K562 (cell line): ENCODE measurements around the gene PPP1R37. TPM values are rescaled to one million over a fixed set of nuclear protein-coding genes. Genes with fewer than 3 reads are reported as not detected.

Experiments
- ADNP ChIP-seq: fragments of 200-800 bp; sonication (Bioruptor generic); IDR thresholded peaks from 2 replicates; pipeline ENCODE4 v1.6.1; 2016; ENCODE audit warnings: missing genetic modification characterization, missing compliant biosample characterization
- EHMT2 ChIP-seq: fragments of 450-650 bp; IDR thresholded peaks from 2 replicates; pipeline ENCODE4 v1.6.1; 2018; ENCODE audit warnings: antibody characterized with exemption
- EP300 ChIP-seq: IDR thresholded peaks from 2 replicates; pipeline ENCODE4 v1.6.1; 2012; ENCODE audit warnings: low read length, improper control_type of control experiment
- ETV5 ChIP-seq: sonication (generic); formaldehyde crosslinking; IDR thresholded peaks from 2 replicates; pipeline ENCODE4 v1.4.0; 2020; ENCODE audit warnings: low read depth, mild to moderate bottlenecking, missing genetic modification reagents
- ETV6 ChIP-seq, 3 experiments: fragments of 150-350 bp in 1 of 3; sonication (generic) in 1 of 3; formaldehyde crosslinking in 1 of 3; IDR thresholded peaks; 2 replicates each; pipeline versions ENCODE4 v1.6.1 to v1.8.0; 2014 to 2022; ENCODE audit warnings: borderline replicate concordance in 2 of 3, low read depth in 2 of 3, antibody characterized with exemption in 1 of 3, low read length in 1 of 3, mild to moderate bottlenecking in 1 of 3, missing genetic modification reagents in 1 of 3
- GABPA ChIP-seq: fragments of 200-800 bp; sonication (Bioruptor generic); conservative IDR thresholded peaks from 2 replicates; pipeline ENCODE4 v1.6.1; 2016; ENCODE audit warnings: low read depth, missing genetic modification characterization, missing compliant biosample characterization
- MCM3 ChIP-seq: fragments of 450-650 bp; IDR thresholded peaks from 2 replicates; pipeline ENCODE4 v1.6.1; 2016
- NCOA2 ChIP-seq, 2 experiments: fragments of 450-650 bp; IDR thresholded peaks; 2 replicates each; pipeline ENCODE4 v1.6.1; 2018; ENCODE audit warnings: mild to moderate bottlenecking in 2 of 2, moderate library complexity in 1 of 2; ENCODE audit not compliant: partially characterized antibody in 2 of 2
- NR2C2 ChIP-seq, 2 experiments: fragments of 200-800 bp in 1 of 2; sonication (Bioruptor generic) in 1 of 2; sonication (generic) in 1 of 2; formaldehyde crosslinking in 1 of 2; IDR thresholded peaks; 2 replicates each; pipeline versions ENCODE4 v1.6.1 to v1.8.0; 2016 to 2022; ENCODE audit warnings: mild to moderate bottlenecking in 1 of 2, missing compliant biosample characterization in 1 of 2, missing genetic modification characterization in 1 of 2, missing genetic modification reagents in 1 of 2
- RHOXF2B ChIP-seq: fragments of 250-450 bp; sonication (Bioruptor Pico); conservative IDR thresholded peaks from 2 replicates; pipeline ENCODE4 v1.5.1; 2021
- SMAD2 ChIP-seq: fragments of 150-350 bp; IDR thresholded peaks from 2 replicates; pipeline ENCODE4 v1.6.1; 2014; ENCODE audit warnings: low read depth, mild to moderate bottlenecking, low read length
- SRSF9 ChIP-seq: fragments of 200-400 bp; formaldehyde crosslinking; IDR thresholded peaks from 2 replicates; pipeline ENCODE4 v1.6.1; 2017; ENCODE audit warnings: low read depth, low read length, borderline replicate concordance
- TOE1 ChIP-seq, 2 experiments: fragments of 450-650 bp in 1 of 2; sonication (generic) in 1 of 2; formaldehyde crosslinking in 1 of 2; IDR thresholded peaks; 2 replicates each; pipeline versions ENCODE4 v1.7.1 to v1.8.0; 2016 to 2022; ENCODE audit warnings: borderline replicate concordance in 2 of 2, mild to moderate bottlenecking in 2 of 2, antibody characterized with exemption in 1 of 2, inconsistent platforms in 1 of 2, low read depth in 1 of 2, missing genetic modification reagents in 1 of 2, moderate library complexity in 1 of 2
- ZEB2 ChIP-seq: fragments of 450-650 bp; IDR thresholded peaks from 2 replicates; pipeline ENCODE4 v1.6.1; 2016
- ZNF224 ChIP-seq: sonication (generic); formaldehyde crosslinking; IDR thresholded peaks from 2 replicates; pipeline ENCODE4 v1.8.0; 2022; ENCODE audit warnings: mild to moderate bottlenecking, missing genetic modification reagents
- polyA plus RNA-seq, 8 experiments: library from polyadenylated mRNA; depleted of rRNA in 4 of 8; stranded (reverse) in 5 of 8; unstranded in 3 of 8; fragments of >200 nt; fragmentation: Nextera tagmentation in 2 of 8; fragmentation: Illumina TruSeq in 1 of 8; extraction: Ambion mirVana in 2 of 8; extraction: Trizol in 1 of 8; gene quantifications; 2 replicates each; pipeline versions ENCODE4 v1.2.1 to v1.2.3, GENCODE V29; 2011 to 2014; ENCODE audit warnings: inconsistent platforms in 1 of 8, missing spikeins in 1 of 8
- total RNA-seq, 7 experiments: library from RNA; depleted of rRNA in 6 of 7; stranded (reverse); fragments of >200 nt in 6 of 7; fragmentation: Illumina TruSeq in 2 of 7; extraction: Trizol in 2 of 7; gene quantifications; 2 replicates each; pipeline versions ENCODE4 v1.2.1 to v1.2.3, GENCODE V29; 2011 to 2021; ENCODE audit warnings: low replicate concordance in 1 of 7
- TF ChIP-seq, protein P1 (sequence below), 2 experiments: fragments of 450-650 bp; IDR thresholded peaks; 2 replicates each; pipeline ENCODE4 v1.6.1; 2016; ENCODE audit warnings: mild to moderate bottlenecking in 2 of 2, borderline replicate concordance in 1 of 2, low read depth in 1 of 2, moderate library complexity in 1 of 2
- TF ChIP-seq, protein P2 (sequence below): fragments of 450-650 bp; IDR thresholded peaks from 2 replicates; pipeline ENCODE4 v1.6.1; 2016; ENCODE audit warnings: low read depth, mild to moderate bottlenecking, moderate library complexity
- TF ChIP-seq, protein P3 (sequence below): fragments of 450-650 bp; IDR thresholded peaks from 2 replicates; pipeline ENCODE4 v1.6.1; 2016

The PPP1R37 gene
- total and polyA plus RNA-seq, 9 of the 15 experiments (the other 6 are each of a cell fraction or from before 2014, with no cell fraction given): 0.04 to 20.3 (median 7.3) TPM

DNA sequence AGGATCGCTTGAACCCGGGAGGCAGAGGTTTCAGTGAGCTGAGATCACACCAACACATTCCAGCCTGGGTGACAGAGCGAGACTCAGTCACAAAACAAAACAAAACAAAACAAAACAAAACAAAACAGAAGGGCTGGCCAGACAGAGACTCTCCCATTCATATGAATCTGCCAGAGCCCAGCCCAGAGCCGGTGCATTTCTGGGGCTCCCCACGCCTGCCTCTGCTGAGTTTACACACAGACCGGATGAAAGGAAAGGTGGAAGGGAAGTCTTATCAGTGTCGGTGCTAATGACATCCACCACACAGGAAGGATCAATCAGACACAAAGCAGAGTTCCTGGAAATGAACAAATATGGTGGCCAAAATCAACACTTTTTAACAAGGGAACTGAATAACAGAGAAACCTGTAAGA is 78.2 kb downstream of the PPP1R37 start (continued):
- TF ChIP-seq, protein P1, sequence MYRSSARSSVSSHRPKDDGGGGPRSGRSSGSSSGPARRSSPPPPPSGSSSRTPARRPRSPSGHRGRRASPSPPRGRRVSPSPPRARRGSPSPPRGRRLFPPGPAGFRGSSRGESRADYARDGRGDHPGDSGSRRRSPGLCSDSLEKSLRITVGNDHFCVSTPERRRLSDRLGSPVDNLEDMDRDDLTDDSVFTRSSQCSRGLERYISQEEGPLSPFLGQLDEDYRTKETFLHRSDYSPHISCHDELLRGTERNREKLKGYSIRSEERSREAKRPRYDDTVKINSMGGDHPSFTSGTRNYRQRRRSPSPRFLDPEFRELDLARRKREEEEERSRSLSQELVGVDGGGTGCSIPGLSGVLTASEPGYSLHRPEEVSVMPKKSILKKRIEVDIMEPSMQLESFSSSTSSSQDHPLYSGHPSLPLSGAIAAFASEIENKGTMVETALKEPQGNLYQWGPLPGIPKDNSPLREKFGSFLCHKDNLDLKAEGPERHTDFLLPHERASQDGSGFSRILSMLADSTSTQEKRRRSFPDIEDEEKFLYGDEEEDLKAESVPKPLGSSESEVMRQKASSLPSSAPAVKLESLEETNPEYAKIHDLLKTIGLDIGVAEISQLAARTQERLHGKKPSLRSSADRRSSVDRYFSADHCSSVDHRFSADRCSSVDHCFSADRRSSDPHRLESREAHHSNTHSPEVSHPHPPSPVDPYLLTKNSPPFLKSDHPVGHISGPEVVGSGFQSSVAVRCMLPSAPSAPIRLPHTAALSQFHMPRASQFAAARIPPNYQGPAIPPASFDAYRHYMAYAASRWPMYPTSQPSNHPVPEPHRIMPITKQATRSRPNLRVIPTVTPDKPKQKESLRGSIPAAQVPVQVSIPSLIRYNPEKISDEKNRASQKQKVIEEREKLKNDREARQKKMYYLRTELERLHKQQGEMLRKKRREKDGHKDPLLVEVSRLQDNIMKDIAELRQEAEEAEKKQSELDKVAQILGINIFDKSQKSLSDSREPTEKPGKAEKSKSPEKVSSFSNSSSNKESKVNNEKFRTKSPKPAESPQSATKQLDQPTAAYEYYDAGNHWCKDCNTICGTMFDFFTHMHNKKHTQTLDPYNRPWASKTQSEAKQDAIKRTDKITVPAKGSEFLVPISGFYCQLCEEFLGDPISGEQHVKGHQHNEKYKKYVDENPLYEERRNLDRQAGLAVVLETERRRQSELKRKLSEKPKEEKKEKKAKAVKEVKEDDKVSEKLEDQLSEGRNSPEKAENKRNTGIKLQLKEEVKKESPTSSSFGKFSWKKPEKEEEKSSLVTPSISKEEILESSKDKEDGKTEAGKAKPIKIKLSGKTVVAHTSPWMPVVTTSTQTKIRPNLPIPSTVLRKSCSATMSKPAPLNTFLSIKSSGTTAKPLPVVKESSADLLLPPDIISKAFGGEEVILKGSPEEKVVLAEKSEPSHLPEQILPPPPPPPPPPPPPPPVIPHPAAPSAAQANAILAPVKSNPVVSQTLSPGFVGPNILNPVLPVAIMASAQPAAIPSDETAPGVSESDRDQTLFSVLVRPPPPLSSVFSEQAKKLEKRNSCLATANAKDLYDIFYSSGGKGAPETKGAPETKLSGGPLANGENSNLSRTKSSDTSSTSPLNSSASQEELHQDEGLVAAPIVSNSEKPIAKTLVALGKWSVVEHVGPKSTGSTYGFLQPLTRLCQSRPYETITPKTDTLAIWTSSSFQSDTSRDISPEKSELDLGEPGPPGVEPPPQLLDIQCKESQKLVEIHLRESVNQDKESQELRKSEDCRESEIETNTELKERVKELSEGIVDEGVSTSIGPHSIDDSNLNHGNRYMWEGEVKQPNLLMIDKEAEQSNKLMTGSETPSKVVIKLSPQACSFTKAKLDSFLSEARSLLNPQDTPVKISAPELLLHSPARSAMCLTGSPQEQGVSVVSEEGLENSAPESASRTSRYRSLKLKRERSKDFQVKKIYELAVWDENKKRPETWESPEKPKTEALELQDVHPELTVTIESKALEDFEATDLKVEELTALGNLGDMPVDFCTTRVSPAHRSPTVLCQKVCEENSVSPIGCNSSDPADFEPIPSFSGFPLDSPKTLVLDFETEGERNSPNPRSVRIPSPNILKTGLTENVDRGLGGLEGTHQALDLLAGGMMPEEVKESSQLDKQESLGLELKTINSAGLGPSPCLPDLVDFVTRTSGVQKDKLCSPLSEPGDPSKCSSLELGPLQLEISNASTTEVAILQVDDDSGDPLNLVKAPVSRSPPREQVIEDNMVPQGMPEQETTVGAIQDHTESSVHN (IDR thresholded peaks at IDR 0.05; ENCODE audit: borderline replicate concordance in 1 of 2, low read depth in 1 of 2): no peak
- TF ChIP-seq EHMT2: no peak
- TF ChIP-seq, protein P2, sequence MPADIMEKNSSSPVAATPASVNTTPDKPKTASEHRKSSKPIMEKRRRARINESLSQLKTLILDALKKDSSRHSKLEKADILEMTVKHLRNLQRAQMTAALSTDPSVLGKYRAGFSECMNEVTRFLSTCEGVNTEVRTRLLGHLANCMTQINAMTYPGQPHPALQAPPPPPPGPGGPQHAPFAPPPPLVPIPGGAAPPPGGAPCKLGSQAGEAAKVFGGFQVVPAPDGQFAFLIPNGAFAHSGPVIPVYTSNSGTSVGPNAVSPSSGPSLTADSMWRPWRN: no peak
- no peak for TF ChIP-seq MCM3
- TF ChIP-seq RHOXF2B: no peak
- TF ChIP-seq ZNF224: no peak
- TF ChIP-seq NR2C2 (CRISPR knock-in tag; IDR thresholded peaks at IDR 0.05): no peak
- no peak; the same call in 1 of the 2 replicates for TF ChIP-seq NR2C2 (tag; IDR thresholded peaks at IDR 0.05)
- peak in 1 of 2 experiments; percentile 80; a peak in 3 of 4 replicates for TF ChIP-seq ETV6 (IDR thresholded peaks at IDR 0.05; ENCODE audit: borderline replicate concordance in 1 of 2, low read depth in 2 of 2, low read length in 1 of 2)
- TF ChIP-seq ETV6 (CRISPR knock-in tag; IDR thresholded peaks at IDR 0.05; ENCODE audit: borderline replicate concordance): no peak
- no peak for TF ChIP-seq ADNP (tag)
- peak; percentile 95 for TF ChIP-seq ETV5 (CRISPR knock-in tag)
- TF ChIP-seq, protein P3, sequence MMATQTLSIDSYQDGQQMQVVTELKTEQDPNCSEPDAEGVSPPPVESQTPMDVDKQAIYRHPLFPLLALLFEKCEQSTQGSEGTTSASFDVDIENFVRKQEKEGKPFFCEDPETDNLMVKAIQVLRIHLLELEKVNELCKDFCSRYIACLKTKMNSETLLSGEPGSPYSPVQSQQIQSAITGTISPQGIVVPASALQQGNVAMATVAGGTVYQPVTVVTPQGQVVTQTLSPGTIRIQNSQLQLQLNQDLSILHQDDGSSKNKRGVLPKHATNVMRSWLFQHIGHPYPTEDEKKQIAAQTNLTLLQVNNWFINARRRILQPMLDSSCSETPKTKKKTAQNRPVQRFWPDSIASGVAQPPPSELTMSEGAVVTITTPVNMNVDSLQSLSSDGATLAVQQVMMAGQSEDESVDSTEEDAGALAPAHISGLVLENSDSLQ: peak; percentile 61
- TF ChIP-seq TOE1 (IDR thresholded peaks at IDR 0.05; ENCODE audit: borderline replicate concordance): no peak
- no peak for TF ChIP-seq TOE1 (CRISPR knock-in tag; IDR thresholded peaks at IDR 0.05; ENCODE audit: borderline replicate concordance, low read depth)
- no peak for TF ChIP-seq NCOA2 (IDR thresholded peaks at IDR 0.05; ENCODE audit: partially characterized antibody in 2 of 2)
- no peak for TF ChIP-seq SRSF9
- TF ChIP-seq EP300: peak; percentile 75
- TF ChIP-seq GABPA (tag): peak; percentile 61
- peak; percentile 80 for TF ChIP-seq ZEB2
- TF ChIP-seq SMAD2: no peak
